Measurements from ENCODE around the gene TXLNG.
"Not testable (repeated sequence)": the region's sequence is repeated elsewhere in the genome, so short reads cannot be mapped to it uniquely, and the experiment has no call there.

TXLNG gene
- 46.7 to 173 (median 91.4) reads per million in 9 experiments for total RNA-seq

DNA sequence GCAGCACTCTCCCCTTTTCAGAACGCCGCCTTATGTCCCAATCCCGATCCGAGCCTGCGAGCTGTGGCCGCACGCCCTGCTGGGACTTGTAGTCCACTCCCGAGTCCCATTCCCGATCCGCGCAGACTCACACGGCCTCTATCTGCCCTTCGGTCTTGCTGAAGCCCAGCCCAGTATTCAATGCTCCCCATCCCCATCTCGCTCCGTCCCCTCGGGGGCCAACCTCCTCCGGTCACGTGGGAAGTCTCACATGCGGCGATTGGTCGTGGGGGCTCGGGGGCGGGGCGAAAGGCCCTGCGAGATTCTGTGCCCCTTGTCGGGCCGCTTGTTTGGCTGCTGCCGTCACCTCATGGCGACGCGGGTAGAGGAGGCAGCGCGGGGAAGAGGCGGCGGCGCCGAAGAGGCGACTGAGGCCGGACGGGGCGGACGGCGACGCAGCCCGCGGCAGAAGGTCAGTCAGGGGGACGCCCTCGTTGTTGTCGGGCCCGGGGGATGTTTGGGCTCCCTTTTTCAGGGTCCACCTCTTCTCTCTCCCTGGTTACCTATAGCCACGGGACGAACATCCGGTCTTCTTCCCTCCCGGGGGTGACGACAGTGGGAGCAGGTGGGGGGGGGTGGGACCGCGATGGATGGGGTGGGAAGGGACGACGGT, at the start of gene TXLNG:
Gene TXLNG (plus strand): TSS at position 328 of the 652 bp plus-strand sequence. CDS start 22 bp downstream, at position 350.
- DNase-seq = peak; percentile 88 to 89 (median 89)
- no peaks in the 10 kb centered on the region for H3K27me3 Mint-ChIP-seq
- ATAC-seq (replicated peaks) = peak; percentile 92
- H3K4me3 Mint-ChIP-seq = peak within 1 kb of the TSS; percentile 94 to 97
- H3K9me3 Mint-ChIP-seq = no peaks in the 10 kb centered on the region
- peaks cover 3 to 13% of the 10 kb centered on the region in 2 donors for H3K4me1 Mint-ChIP-seq (ENCODE audit: low read depth in 2 of 2)
- H3K36me3 Mint-ChIP-seq (ENCODE audit: insufficient read depth) = peaks cover 19% of the 10 kb centered on the region
- H3K27ac Mint-ChIP-seq = peak within 1 kb of the TSS; percentile 94 to 95

DNA sequence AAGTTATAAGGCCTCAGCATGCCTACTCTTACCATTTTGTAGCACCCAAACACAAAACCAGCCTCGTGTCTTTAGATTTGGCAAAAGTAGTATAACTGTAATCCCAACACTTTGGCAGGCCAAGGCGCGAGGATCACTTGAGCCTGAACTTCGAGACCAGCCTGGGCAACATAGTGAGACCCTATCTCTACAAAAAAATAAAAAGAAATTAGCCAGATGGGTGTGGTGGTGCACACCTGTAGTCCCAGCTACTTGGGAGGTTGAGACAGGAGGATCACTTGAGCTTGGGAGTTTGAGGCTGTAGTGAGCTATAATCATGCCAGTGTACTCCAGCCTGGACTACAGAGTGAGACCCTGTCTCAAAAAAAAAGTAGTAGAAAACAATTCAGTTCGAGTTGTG, 49.2 kb upstream of the TXLNG start:
- DNase-seq (no peak), ATAC-seq (replicated peaks) (no peak)
- no peaks in the 10 kb centered on the region for H3K4me1 Mint-ChIP-seq (ENCODE audit: low read depth in 2 of 2)
- no peak overlapping the region for H3K27ac Mint-ChIP-seq
- no peaks in the 10 kb centered on the region for H3K9me3 Mint-ChIP-seq
- no peak overlapping the region for H3K4me3 Mint-ChIP-seq
- peaks cover 45% of the 10 kb centered on the region for H3K36me3 Mint-ChIP-seq (ENCODE audit: insufficient read depth)
- H3K27me3 Mint-ChIP-seq = no peaks in the 10 kb centered on the region

DNA sequence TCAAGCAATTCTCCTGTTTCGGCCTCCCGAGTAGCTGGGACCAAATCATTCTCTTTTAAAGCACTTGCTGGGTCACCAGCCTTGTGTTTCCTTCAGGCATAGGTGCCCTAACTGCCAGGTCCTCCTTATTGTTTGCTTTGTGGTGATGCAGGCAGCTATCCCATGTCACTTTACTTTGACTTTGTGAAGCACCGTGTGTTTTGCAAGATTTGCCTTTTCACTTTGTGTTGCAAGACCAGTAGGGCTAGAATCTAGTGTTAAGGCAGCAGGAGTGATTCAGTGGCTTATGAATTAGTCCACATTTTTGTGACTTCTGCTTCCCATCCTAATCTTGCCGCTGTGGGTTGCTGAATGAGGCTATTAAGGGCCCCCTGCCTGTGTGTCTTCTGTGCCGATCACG, 46.7 kb upstream of the TXLNG start:
- DNase-seq (no peak), ATAC-seq (replicated peaks) (no peak)
- H3K36me3 Mint-ChIP-seq (ENCODE audit: insufficient read depth) = peaks cover 68% of the 10 kb centered on the region
- H3K27ac Mint-ChIP-seq = no peak overlapping the region
- no peak overlapping the region for H3K4me3 Mint-ChIP-seq
- H3K4me1 Mint-ChIP-seq (ENCODE audit: low read depth in 2 of 2) = no peaks in the 10 kb centered on the region
- H3K27me3 Mint-ChIP-seq = no peaks in the 10 kb centered on the region
- H3K9me3 Mint-ChIP-seq = no peaks in the 10 kb centered on the region

DNA sequence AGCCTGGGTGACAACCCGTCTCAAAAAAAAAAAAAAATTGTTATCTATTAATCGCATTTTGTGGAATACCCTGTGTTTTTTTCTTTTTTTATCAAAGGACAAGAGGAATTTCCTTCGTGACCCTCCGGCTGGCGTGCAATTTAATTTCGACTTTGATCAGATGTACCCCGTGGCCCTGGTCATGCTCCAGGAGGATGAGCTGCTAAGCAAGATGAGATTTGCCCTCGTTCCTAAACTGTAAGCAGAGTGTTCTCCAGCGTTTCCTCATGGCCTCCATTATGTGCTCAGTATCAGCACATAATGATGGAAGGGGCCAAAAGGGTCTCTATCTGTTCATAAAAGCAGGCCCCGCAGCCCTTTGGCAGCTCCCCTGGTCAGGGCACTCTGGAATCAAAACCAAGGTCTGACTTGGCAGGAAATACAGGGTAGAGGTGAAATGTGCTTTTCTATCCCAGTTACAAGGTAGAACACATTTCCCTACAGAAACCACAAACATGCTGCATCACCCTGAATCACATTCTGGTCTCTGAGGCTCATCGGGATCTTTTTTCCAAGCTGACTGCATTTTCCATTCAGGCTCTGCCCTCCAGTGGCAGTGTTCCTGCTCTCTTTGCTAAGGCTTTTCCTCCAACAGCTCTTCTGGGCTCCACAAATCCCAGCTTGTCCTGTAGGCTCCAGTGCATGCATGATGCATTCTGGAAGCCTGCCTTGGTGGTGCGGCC, 42.5 kb upstream of the TXLNG start:
- no peaks in the 10 kb centered on the region for H3K9me3 Mint-ChIP-seq
- H3K36me3 Mint-ChIP-seq (ENCODE audit: insufficient read depth) = peaks cover 84% of the 10 kb centered on the region
- H3K27me3 Mint-ChIP-seq = no peaks in the 10 kb centered on the region
- peak overlapping the region in 1 of 2 donors; percentile 30 for H3K27ac Mint-ChIP-seq
- no peak overlapping the region for H3K4me3 Mint-ChIP-seq
- DNase-seq (no peak), ATAC-seq (replicated peaks) (no peak)
- H3K4me1 Mint-ChIP-seq (ENCODE audit: low read depth in 2 of 2) = no peaks in the 10 kb centered on the region

DNA sequence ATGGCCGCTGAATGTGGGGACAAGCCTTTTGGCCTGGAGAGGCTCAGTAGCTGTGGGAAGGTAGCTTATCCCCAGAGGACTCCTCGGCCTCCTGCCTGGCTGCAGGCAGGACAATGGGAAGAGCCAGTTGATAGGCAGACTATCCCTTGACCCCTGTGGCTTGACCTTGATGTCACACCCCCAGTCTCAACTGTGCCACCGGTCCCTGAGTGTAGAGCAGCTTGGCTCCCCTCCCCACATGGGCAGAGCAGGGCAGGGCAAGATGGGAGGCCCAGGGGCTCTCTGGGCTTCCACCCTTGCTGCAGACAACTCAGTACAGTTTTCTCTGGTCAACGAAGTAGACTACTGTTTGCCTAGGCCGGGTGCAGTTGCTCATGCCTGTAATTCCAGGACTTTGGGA, 41.2 kb upstream of the TXLNG start:
- Mint-ChIP-seq H3K36me3 (ENCODE audit: insufficient read depth) (peaks cover 85% of the 10 kb centered on the region), H3K4me3 (no peak overlapping the region)

DNA sequence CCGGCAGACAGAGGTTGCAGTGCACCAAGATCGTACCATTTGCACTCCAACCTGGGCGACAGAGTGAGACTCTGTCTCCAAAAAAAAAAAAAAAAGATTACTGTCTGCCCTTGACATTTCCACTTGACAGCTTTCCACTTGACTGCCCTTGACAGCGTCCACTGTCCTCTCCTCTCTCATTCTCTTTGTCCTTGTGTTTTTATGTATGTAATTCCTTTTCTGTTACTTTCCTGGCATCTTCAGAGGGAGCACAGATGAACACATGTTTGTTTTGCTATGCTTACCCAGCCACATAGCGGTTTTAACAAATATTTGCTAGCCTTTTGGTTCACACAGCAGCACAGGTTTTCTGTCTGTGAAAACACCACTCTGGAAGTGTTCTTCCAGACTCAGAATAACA, 40.6 kb upstream of the TXLNG start:
- ATAC-seq (replicated peaks) (no peak), DNase-seq (no peak)
- Mint-ChIP-seq H3K4me1 (ENCODE audit: low read depth in 2 of 2) (no peaks in the 10 kb centered on the region), H3K36me3 (ENCODE audit: insufficient read depth) (peaks cover 85% of the 10 kb centered on the region), H3K9me3 (no peaks in the 10 kb centered on the region), H3K27ac (no peak overlapping the region), H3K4me3 (no peak overlapping the region), H3K27me3 (no peaks in the 10 kb centered on the region)

More for the DNA sequence above, 41.2 kb upstream of the TXLNG start:
- Mint-ChIP-seq H3K4me1 (ENCODE audit: low read depth in 2 of 2) (no peaks in the 10 kb centered on the region), H3K9me3 (no peaks in the 10 kb centered on the region), H3K27ac (no peak overlapping the region), H3K27me3 (no peaks in the 10 kb centered on the region)
- DNase-seq = no peak
- no peak for ATAC-seq (replicated peaks)

DNA sequence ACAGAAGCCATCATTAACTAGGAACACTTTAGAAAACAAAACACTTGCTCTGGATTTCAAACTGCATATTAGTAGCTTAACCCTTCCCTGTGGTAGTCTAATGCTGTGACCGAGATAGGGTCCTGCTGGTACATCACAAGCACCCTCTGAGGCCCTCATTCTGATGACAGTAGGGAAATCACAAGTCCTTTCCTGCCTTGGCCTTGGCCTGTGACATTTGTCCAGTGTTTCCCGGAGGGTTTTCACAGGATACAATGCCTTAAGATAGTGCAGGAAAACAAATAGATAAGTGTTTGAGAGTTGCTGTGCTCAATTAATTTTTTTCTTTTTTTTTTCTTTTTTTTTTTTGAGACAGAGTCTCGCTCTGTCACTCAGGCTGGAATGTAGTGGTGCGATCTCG, 37.8 kb upstream of the TXLNG start:
- no peak overlapping the region for H3K4me3 Mint-ChIP-seq
- H3K36me3 Mint-ChIP-seq (ENCODE audit: insufficient read depth) = peaks cover 69% of the 10 kb centered on the region
- no peaks in the 10 kb centered on the region for H3K9me3 Mint-ChIP-seq
- no peaks in the 10 kb centered on the region for H3K27me3 Mint-ChIP-seq
- ATAC-seq (replicated peaks) (no peak), DNase-seq (no peak)
- H3K27ac Mint-ChIP-seq = peak overlapping the region in 1 of 2 donors; percentile 20
- H3K4me1 Mint-ChIP-seq (ENCODE audit: low read depth in 2 of 2) = no peaks in the 10 kb centered on the region

DNA sequence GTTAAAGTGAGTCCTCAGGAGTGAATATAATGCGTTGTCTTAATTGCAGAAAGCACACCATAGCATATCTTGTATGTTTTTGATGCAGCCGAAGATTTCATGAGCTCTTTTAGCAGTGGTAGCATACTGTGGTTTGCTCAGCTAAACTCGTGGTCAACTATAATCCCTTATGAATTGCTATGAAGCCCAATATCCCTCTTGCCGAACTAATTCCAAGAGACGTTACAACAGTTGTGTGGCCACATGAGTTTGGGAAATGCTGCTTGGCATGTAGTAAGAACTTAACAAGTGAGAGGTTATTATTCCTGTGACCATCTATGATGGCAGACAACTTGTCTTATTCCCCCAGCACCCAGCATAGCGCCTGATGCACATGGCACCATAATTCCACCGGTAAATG, 36.1 kb upstream of the TXLNG start:
- ATAC-seq (replicated peaks) (no peak), DNase-seq (no peak)
- Mint-ChIP-seq H3K4me1 (ENCODE audit: low read depth in 2 of 2) (peaks cover 0 to 3% of the 10 kb centered on the region in 2 donors), H3K27ac (no peak overlapping the region), H3K4me3 (no peak overlapping the region), H3K36me3 (ENCODE audit: insufficient read depth) (peaks cover 69% of the 10 kb centered on the region), H3K27me3 (no peaks in the 10 kb centered on the region), H3K9me3 (no peaks in the 10 kb centered on the region)

DNA sequence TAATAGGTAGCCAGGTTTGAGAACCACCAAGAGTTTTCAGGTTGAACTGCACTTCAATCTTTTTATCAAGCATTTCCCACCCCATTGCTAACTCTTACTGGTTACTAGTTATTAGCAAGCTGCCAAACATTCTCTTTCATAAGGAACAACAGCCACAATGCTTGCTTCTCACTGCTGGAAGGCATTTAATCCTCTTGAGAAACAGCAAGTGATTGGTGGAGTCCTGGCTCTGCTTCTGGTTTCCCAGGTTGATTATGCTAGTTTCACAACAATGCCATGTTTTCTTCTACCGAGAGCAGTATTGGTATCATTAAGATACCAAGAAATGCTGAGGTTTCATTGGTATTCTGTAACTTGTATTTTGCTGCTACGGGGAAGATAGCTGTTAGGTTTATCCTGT, 32.2 kb upstream of the TXLNG start:
- ATAC-seq (replicated peaks) (no peak), DNase-seq (no peak)
- Mint-ChIP-seq H3K9me3 (no peaks in the 10 kb centered on the region), H3K4me3 (no peak overlapping the region), H3K4me1 (ENCODE audit: low read depth in 2 of 2) (peaks cover 0 to 3% of the 10 kb centered on the region in 2 donors), H3K27ac (no peak overlapping the region), H3K27me3 (no peaks in the 10 kb centered on the region), H3K36me3 (ENCODE audit: insufficient read depth) (peaks cover 64% of the 10 kb centered on the region)

DNA sequence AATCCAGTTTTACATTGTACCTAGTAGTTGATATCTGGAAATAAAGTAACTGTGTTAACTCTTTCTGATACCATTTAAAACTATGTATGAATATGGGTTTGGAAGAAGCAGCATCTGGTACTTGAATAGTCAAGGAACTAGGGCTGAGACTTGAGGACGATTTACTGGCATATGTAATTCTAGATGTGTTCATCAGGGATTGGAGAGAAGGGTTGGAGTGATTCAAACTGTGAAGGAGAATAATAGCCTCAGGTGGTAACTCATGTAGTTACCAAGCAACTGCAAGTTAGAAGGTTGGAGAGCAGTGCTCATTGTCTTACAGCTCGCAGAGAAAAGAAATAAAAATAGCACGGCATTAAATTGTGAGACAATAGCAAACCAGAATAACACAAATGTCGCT, 29.5 kb upstream of the TXLNG start:
- H3K27me3 Mint-ChIP-seq = no peaks in the 10 kb centered on the region
- no peak for DNase-seq
- no peak overlapping the region for H3K4me3 Mint-ChIP-seq
- H3K4me1 Mint-ChIP-seq (ENCODE audit: low read depth in 2 of 2) = peaks cover 0 to 3% of the 10 kb centered on the region in 2 donors
- H3K36me3 Mint-ChIP-seq (ENCODE audit: insufficient read depth) = peaks cover 66% of the 10 kb centered on the region
- no peak overlapping the region for H3K27ac Mint-ChIP-seq
- no peak for ATAC-seq (replicated peaks)
- H3K9me3 Mint-ChIP-seq = no peaks in the 10 kb centered on the region

DNA sequence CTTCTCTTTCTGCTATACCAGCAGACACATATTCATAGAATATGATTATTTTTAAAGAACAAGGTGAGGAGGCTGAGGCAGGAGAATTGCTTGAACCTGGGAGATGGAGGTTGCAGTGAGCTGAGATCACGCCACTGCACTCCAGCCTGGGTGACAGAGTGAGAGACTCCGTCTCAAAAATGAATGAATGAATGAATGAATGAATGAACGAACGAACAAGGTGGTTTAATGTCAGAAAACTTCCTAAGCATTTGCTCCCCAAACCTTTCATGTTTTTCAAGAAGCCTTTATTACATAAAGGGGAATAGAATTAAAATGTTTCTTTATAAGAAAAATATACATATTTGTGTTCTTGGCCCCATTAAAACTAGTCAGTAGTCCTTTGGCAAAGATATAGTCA, 24.8 kb upstream of the TXLNG start:
- not testable (repeated sequence) for DNase-seq; H3K27ac Mint-ChIP-seq; H3K27me3 Mint-ChIP-seq; ATAC-seq (replicated peaks); H3K9me3 Mint-ChIP-seq; H3K4me1 Mint-ChIP-seq (ENCODE audit: low read depth in 2 of 2); H3K4me3 Mint-ChIP-seq
- H3K36me3 Mint-ChIP-seq (ENCODE audit: insufficient read depth) = peaks cover 45% of the 10 kb centered on the region

DNA sequence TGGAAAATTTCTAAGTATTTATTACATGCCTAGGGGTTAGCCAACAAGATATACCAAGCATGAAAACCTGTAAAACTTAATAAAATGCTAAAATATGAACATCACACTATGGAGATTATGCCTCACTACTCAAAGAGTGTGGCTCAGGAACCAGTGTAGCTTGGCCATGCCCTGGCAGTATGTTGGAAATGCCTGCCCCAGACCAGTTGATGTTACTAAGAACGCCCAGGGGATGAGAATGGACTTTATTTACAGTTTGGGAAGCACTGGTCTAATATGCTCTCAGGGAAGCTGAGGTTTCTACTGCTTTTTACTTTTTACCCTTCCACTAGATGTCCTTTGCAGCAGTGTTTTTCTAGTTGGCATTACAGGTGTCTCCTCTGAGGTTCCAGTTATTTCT, 23.7 kb upstream of the TXLNG start:
- no peak overlapping the region for H3K4me3 Mint-ChIP-seq
- ATAC-seq (replicated peaks) (no peak), DNase-seq (no peak)
- no peaks in the 10 kb centered on the region for H3K4me1 Mint-ChIP-seq (ENCODE audit: low read depth in 2 of 2)
- H3K36me3 Mint-ChIP-seq (ENCODE audit: insufficient read depth) = peaks cover 34% of the 10 kb centered on the region
- no peak overlapping the region for H3K27ac Mint-ChIP-seq
- H3K9me3 Mint-ChIP-seq = no peaks in the 10 kb centered on the region
- no peaks in the 10 kb centered on the region for H3K27me3 Mint-ChIP-seq

DNA sequence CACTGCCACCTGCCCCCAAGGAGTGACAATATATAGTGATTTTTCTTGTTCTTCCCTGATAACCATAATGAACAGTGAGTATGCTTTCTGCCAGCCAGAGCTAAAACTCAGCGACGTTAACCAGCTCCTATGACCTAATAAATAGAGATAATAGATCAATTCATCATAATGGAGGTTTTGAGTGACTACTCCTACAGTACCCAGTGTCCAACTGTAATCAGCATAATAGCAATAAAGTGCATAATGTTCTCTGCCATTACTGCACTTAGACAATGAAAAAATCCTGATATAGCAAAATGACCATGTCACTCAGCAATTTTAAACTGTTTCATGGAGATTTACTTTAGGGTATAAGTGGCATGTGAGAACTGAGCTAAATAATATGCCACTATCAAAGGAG, 20.7 kb upstream of the TXLNG start:
- no peak for DNase-seq
- no peak for ATAC-seq (replicated peaks)
- no peak overlapping the region for H3K4me3 Mint-ChIP-seq
- H3K27me3 Mint-ChIP-seq = no peaks in the 10 kb centered on the region
- no peak overlapping the region for H3K27ac Mint-ChIP-seq
- H3K9me3 Mint-ChIP-seq = no peaks in the 10 kb centered on the region
- peaks cover 13% of the 10 kb centered on the region for H3K36me3 Mint-ChIP-seq (ENCODE audit: insufficient read depth)
- no peaks in the 10 kb centered on the region for H3K4me1 Mint-ChIP-seq (ENCODE audit: low read depth in 2 of 2)

DNA sequence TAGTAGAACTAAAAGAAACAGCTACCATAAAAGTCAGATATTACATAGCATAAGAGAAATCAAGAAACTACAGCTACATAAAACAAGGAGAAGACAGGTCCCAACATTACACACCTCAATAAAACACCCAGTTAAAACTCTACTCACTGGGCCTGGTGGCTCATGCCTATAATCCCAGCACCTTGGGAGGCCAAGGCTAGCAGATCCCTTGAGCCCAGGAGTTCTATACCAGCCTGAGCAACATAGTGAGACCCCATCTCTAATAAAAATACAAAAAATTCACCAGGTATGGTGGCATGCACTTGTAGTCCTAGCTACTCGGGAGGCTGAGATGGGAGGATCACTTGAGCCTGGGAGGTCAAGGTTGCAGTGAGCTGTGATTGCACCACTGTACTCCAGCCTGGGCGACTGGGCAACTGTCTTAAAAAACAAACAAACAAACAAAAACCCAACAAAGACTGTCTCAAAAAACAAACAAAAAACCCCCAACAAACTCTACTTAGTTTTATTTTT, 15.2 kb upstream of the TXLNG start:
- Mint-ChIP-seq H3K27ac (no peak overlapping the region), H3K27me3 (no peaks in the 10 kb centered on the region), H3K36me3 (ENCODE audit: insufficient read depth) (no peaks in the 10 kb centered on the region), H3K9me3 (no peaks in the 10 kb centered on the region), H3K4me3 (no peak overlapping the region), H3K4me1 (ENCODE audit: low read depth in 2 of 2) (no peaks in the 10 kb centered on the region)
- ATAC-seq (replicated peaks) (no peak), DNase-seq (no peak)

All from effector memory CD8-positive, alpha-beta T cell (primary cell).